Upper lobe of right lung (tissue), 1 donor: ENCODE measurements around the gene GCK. TPM values are rescaled to one million over a fixed set of nuclear protein-coding genes. Genes with fewer than 3 reads are reported as not detected.

ENCODE experiments used
- ATAC-seq: fragments of 200-7000 bp; cut with Tn5 transposase; one replicate; pipeline ENCODE4 v1.9.1; 2020; ENCODE audit warnings: mild to moderate bottlenecking, moderate library complexity
- DNase-seq: peaks from one replicate; pipeline ENCODE4 v3.0.0-alpha.2; 2020
- H3K27ac ChIP-seq: fragments of 200-600 bp; one replicate; pipeline ENCODE4 v1.8.0; 2022
- H3K27me3 ChIP-seq: fragments of 200-600 bp; one replicate; pipeline ENCODE4 v1.8.0; 2022; ENCODE audit warnings: mild to moderate bottlenecking
- H3K36me3 ChIP-seq: fragments of 200-600 bp; one replicate; pipeline ENCODE4 v1.8.0; 2022
- H3K4me1 ChIP-seq: fragments of 200-600 bp; one replicate; pipeline ENCODE4 v1.8.0; 2022
- H3K4me3 ChIP-seq: fragments of 200-600 bp; one replicate; pipeline ENCODE4 v1.8.0; 2022; ENCODE audit warnings: mild to moderate bottlenecking
- H3K9me3 ChIP-seq: fragments of 200-600 bp; one replicate; pipeline ENCODE4 v1.8.0; 2022
- intact Hi-C: fragments of 100-400 bp; cut with DNase I; formaldehyde crosslinking; loops from one replicate; pipeline ENCODE4 v1.11.0; 2022
- total RNA-seq: library from RNA; stranded (reverse); fragmentation: NEBNext Ultra II Directional; extraction: Animal tissue kit (Norgen Biotek cat#: 25700); gene quantifications from one replicate; pipeline ENCODE4 v1.2.1, GENCODE V29; 2021
- TF ChIP-seq, protein P1 (sequence below): fragments of 200-600 bp; IDR thresholded peaks from one replicate; pipeline ENCODE4 v1.8.0; 2022; ENCODE audit warnings: antibody characterized with exemption
- donor health status: DM: no; HTN: yes; CAD: no; lungs with severe emphysema.

GCK gene
- total RNA-seq, 1 donor from 2014 or later = 0.23 TPM

DNA sequence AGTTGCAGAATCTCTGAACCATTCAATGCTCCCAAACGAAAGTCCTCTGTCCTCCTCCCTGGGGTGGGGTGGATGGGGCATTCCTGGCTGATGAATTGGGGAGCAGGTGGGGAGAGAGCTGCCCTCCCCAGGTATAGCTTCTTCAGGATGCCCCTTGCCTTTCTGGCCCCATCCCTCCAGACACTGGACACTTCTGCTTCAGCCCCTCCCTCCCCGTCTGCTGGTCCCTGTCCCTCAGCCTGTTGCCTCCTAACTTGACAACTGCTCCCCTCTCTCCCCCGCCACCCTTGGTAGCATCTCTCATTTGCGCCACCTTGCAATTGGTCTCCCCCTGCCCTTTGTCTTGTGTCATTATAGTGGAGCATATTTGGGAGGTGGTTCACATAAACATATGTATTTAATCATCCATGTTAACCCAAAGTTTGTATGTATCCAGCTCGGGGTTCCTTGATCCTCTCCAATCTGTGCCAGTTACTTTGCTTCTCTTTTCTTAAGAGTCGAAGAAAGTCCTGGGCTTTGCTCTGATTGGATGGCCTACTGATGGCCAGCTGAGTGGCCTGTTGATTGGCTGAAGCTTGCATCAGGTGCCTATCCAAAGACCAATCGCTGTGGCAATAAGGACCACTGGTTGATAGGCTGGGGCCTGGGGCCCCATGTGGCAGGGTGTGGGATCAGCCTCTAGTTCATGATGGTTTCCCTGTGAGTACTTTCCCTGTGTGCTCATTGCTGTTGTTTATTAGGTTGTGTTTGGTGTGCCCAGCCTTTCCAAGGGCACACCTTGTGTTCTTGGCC, 4.0 kb upstream of the GCK start:
- H3K36me3 ChIP-seq = no peaks in the 10 kb centered on the region
- H3K9me3 ChIP-seq = no peaks in the 10 kb centered on the region
- peak; percentile 26 for DNase-seq
- no peak overlapping the region for H3K27ac ChIP-seq
- intact Hi-C loops = no loop called here
- no peak for ATAC-seq
- TF ChIP-seq, protein P1, sequence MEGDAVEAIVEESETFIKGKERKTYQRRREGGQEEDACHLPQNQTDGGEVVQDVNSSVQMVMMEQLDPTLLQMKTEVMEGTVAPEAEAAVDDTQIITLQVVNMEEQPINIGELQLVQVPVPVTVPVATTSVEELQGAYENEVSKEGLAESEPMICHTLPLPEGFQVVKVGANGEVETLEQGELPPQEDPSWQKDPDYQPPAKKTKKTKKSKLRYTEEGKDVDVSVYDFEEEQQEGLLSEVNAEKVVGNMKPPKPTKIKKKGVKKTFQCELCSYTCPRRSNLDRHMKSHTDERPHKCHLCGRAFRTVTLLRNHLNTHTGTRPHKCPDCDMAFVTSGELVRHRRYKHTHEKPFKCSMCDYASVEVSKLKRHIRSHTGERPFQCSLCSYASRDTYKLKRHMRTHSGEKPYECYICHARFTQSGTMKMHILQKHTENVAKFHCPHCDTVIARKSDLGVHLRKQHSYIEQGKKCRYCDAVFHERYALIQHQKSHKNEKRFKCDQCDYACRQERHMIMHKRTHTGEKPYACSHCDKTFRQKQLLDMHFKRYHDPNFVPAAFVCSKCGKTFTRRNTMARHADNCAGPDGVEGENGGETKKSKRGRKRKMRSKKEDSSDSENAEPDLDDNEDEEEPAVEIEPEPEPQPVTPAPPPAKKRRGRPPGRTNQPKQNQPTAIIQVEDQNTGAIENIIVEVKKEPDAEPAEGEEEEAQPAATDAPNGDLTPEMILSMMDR = no peak
- no peak overlapping the region for H3K4me3 ChIP-seq
- no peaks in the 10 kb centered on the region for H3K27me3 ChIP-seq
- H3K4me1 ChIP-seq = no peaks in the 10 kb centered on the region

DNA sequence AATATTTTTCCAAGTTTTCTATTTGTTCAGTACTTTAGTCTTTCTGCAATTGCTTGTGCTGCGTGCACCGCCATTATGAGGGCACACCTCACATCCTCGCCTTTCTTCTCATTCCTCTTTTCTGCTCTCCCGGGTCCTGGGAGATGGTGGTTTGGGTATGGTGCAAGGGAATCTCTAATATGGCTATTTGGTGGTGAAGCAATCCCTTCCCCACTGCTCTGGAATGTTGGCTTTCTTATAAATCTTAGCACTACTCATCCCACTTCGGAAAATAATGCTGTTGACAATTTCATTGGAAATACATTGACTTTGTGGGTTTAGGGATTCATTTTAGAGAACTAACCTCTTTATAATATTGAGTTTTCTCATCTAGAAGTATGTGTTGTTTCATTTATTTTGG, 1.9 kb upstream of the GCK start:
- H3K27me3 ChIP-seq = no peaks in the 10 kb centered on the region
- TF ChIP-seq, protein P1 = no peak
- ATAC-seq = no peak
- H3K4me3 ChIP-seq = no peak overlapping the region
- no peaks in the 10 kb centered on the region for H3K36me3 ChIP-seq
- intact Hi-C loops = no loop called here
- H3K9me3 ChIP-seq = no peaks in the 10 kb centered on the region
- H3K4me1 ChIP-seq = no peaks in the 10 kb centered on the region
- H3K27ac ChIP-seq = no peak overlapping the region
- DNase-seq = no peak

DNA sequence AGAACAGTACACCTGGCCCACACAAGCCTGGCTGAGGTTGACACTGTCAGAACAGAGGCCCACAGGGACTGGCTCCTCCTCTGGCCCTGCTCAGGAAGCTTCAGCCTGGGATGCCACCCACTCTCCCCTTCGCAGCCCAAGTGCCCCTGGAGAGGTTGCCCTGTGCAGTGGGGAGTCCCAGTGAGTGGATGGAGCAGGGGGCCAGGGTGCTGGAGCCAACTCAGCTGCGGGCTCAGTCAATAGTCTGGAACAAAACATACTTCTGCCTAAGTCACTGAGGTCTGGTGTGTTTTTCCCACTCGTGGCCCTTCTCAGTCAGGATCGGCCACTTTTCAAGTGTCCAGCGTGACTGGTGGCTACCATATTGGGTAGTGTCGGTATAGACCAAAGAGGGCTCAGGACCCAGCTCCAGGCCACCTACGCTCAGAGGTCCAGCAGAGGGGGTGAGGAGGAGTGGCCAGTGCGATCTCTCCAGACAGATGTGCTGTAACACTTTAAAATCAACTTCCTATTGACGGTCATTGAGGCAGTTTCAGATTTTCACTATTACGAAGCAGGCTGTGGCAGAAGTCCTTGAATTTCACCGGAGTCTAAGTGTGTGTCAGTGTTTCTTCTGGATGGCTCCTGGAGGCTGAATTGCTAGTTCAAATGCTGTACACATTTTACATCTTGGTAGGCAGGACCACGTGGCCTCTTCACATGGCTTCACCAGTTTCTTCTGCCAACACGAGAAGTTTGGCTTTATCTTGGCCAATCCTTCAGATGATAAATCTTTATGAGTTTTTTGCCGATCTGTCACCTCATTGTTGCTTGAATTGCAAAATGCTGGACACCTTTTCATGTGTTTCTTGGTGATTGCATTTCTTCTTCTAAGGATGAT, 994 bp upstream of the GCK start:
- Histone ChIP-seq H3K9me3 (no peaks in the 10 kb centered on the region), H3K27ac (no peak overlapping the region), H3K36me3 (no peaks in the 10 kb centered on the region), H3K4me1 (no peaks in the 10 kb centered on the region), H3K27me3 (no peaks in the 10 kb centered on the region), H3K4me3 (no peak overlapping the region)
- DNase-seq (peak; percentile 33), ATAC-seq (no peak)
- TF ChIP-seq, protein P1 = no peak
- intact Hi-C loops = no loop called here

DNA sequence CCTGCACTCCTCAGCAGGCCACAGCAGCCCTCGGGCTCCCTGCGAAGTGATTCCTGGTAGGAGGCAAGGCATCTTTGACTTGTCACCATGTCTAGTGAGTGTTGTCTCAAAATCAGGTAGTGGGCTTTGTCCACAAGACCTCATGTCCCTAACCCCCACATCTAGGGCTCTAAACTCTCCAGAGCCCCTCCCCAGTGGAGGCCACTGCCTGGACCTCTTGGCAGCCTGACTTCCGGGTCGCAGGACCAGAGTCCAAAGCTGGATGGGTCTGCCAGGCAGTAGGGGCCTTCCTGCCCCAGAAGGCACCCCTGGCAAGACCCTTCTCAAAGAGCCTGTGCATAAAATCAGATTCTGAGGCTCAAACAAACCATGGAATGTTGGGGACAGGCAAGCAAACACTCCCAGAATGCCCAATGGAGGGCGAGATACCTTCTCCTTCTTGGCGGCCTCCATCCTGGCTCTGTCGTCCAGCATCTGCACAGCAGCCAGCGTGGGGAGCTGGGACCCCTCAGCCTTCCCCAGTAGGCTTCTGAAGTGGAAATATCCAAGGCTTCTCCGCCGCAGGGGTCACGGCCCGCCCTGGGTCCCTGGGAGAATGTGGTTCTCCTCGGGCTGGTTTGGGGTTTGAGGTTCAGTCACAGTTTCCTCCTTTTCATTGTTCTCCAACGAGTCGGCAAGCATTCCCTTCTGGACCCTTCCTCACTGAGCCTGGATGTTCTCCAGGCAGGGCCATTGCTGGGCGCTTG, 586 bp downstream of the GCK start:
- peak; percentile 40 for DNase-seq
- ATAC-seq = no peak
- Histone ChIP-seq H3K27me3 (no peaks in the 10 kb centered on the region), H3K9me3 (no peaks in the 10 kb centered on the region), H3K4me3 (no peak overlapping the region), H3K27ac (no peak overlapping the region), H3K36me3 (no peaks in the 10 kb centered on the region), H3K4me1 (no peaks in the 10 kb centered on the region)
- intact Hi-C loops = no loop called here
- TF ChIP-seq, protein P1 = no peak

DNA sequence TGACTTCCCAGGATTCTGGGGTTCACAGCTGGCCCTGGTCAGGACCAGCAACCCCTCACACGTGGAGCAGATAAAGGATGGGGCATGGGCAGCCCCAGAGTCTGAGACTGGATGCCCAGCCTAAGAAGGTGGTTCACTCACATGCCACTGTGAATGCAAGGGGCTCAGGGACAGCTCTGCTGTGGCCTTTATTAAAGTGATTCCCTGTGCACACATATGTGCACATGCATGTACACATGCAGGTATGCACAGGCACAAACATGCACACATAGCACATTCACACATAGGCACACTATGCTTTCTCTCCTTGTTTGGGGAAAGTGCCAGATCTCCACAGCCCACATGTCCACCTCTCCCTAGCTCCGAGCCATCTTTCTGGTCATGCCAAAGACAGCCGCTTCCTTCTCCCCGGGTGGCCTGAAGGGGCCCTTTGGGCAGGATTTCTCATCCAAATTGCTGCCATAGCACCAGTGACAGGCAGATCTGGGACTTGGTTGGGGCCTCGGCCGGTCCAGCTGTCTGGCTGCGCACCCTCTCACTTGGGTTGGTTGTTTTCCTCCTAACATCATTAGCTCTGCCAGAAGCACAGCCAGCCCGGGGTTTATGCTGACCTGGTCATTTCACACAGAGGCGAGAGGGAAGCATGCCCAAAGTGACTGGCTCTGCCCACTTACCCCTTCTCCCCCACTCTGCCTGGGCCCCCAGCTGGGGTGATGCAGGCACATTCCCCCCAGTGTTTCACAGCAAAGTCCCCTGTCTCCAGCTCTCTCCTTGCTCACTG, 1.4 kb downstream of the GCK start:
- TF ChIP-seq, protein P1 = no peak
- H3K36me3 ChIP-seq = no peaks in the 10 kb centered on the region
- no peaks in the 10 kb centered on the region for H3K4me1 ChIP-seq
- no peaks in the 10 kb centered on the region for H3K27me3 ChIP-seq
- ATAC-seq (no peak), DNase-seq (peak; percentile 55)
- no peak overlapping the region for H3K27ac ChIP-seq
- H3K4me3 ChIP-seq = no peak overlapping the region
- intact Hi-C loops = no loop called here
- no peaks in the 10 kb centered on the region for H3K9me3 ChIP-seq
